IPS-18c (cell line): ENCODE data around the gene RENBP.

Experiments used
- H3K4me3 ChIP-seq: 2 replicates; pipeline ENCODE4 v1.7.0; 2013; ENCODE audit warnings: low read depth, mild to moderate bottlenecking, low read length, moderate library complexity; ENCODE audit not compliant: insufficient read depth
- H3K9me3 ChIP-seq: one replicate; pipeline ENCODE4 v1.6.1; 2013; ENCODE audit warnings: mild to moderate bottlenecking, low read length, moderate library complexity; ENCODE audit not compliant: control insufficient read depth, insufficient read depth

Gene RENBP

DNA sequence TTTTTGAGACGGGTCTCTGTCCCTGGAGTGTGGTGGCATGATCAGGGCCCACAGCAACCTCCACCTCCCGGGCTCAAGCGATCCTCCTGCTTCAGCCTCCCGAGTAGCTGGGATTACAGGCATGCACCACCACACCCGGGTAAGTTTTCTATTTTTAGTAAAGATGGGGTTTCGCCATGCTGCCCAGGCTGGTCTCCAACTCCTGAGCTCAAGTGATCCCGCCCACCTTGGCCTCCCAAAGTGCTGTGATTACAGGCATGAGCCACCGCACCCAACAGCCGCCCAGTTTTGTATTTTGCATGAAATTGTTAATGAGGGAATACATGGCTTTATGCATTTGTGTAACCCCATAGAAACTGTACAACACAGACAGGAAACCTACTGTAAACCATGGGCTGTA lies 15.6 kb downstream of the RENBP start:
- Histone ChIP-seq H3K4me3 (no peak overlapping the region), H3K9me3 (peaks cover 6% of the 10 kb centered on the region)

DNA sequence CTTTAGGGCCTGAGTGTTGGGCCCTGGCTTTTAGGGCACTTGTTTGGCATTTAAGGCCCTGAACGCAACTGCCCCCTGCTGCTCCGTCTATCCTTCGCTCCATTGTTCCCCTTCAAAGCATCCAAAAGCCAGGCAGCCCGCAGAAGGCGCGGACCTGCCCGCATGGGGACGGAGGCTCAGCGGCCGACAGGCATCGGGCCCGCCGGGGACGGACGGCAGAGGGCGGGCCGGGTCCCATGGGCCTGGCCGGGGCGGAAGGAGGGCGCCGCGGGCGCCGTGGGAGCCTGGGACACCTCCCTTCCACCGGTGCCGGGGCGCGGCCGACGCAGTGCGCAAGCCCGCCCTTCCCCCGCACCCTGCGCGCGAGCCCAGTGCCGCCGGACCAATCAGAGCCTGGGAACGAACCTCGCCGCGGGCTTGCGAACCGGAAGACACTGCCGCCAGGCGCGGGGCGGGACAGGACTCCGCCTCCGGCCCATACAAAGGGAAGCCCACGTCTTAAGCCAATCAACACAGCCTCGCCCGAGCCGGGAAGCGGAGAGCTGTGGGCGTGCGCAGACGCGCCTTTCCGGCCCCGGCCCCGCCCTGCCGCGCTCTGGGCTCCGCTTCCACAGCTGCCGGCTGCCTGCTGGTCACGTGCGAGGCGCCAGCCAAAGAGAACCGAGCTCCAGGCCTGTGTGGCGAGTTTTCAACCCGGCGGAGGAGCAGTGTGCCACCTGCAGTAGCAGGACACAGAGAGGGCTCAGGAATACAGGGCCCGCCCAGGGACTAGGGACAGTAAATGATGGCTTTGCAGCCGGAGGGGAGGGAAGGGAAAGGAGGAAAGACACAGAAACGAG lies 16.3 kb downstream of the RENBP start:
- Histone ChIP-seq H3K9me3 (peaks cover 8% of the 10 kb centered on the region), H3K4me3 (peak overlapping the region; percentile 51)

DNA sequence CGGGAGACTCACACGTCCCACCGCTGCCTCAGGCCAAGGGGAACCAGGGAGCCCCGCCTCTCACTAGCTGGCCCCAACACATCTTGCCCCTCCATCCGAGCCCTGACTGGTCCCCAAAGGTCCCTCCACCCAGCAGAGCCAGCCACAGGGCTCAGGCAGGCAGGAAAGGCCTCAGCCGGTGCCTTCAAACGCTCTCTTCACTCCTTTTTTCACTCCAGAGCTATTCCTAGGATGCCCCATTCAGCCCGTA lies 16.8 kb downstream of the RENBP start:
- Histone ChIP-seq H3K9me3 (peaks cover 6% of the 10 kb centered on the region), H3K4me3 (peak overlapping the region; percentile 51)

DNA sequence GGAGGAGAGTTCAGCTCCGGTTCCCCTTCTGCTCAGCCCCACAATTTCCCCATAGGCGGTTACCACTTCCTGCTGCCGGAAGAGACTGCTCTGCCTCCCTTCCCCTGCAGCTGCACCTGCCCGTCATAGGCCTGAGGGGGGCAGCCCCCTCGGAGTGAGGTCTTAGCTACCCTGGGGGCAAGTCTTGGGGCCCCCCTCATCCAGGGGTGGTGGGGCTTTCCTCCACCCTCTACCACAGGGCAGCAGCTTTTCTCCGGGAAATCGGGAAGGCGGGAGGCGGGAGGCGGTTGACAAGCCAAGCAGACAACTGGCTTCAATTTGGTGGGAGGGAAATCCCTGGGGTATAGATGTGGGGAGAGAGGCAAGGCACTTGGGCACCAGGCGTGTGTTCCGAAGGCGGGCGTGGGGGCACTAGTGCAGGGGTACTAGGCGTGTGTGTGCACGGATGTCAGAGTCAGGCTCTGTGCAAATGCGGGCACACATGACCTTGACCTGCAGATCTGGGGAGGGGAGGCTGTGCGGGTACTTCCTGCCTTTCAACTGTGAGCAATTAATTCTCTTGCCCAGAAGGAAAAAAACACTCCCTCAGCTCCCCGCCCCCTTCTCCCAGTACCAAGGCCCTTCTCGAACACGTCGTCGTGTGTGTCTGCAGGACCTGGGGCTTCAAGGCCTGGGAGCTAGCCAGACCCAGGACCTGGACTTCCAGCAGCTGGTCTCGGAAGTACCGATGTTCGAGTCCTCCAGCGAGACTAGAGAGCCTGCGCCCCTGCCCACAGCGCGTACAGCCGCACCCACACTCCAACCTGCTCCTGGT lies 17.4 kb downstream of the RENBP start:
- Histone ChIP-seq H3K9me3 (peaks cover 6% of the 10 kb centered on the region), H3K4me3 (peak overlapping the region; percentile 51)

DNA sequence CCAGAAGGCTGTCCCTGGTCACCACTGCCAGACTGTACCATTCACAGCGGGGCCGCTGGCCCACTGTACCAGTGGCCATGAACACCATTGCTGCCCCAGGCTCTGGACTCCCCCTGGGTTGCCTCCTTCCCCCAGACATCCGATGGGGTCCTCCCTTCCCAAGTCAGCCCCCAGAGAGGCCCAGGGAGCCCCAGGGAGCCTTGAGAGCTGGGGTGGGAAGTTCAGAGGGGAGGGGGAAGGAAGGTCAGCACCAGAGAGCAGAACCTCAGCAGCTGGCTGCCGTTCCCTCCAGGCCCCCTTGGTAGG lies 17.9 kb downstream of the RENBP start:
- peaks cover 7% of the 10 kb centered on the region for H3K9me3 ChIP-seq
- H3K4me3 ChIP-seq: peak overlapping the region; percentile 51

DNA sequence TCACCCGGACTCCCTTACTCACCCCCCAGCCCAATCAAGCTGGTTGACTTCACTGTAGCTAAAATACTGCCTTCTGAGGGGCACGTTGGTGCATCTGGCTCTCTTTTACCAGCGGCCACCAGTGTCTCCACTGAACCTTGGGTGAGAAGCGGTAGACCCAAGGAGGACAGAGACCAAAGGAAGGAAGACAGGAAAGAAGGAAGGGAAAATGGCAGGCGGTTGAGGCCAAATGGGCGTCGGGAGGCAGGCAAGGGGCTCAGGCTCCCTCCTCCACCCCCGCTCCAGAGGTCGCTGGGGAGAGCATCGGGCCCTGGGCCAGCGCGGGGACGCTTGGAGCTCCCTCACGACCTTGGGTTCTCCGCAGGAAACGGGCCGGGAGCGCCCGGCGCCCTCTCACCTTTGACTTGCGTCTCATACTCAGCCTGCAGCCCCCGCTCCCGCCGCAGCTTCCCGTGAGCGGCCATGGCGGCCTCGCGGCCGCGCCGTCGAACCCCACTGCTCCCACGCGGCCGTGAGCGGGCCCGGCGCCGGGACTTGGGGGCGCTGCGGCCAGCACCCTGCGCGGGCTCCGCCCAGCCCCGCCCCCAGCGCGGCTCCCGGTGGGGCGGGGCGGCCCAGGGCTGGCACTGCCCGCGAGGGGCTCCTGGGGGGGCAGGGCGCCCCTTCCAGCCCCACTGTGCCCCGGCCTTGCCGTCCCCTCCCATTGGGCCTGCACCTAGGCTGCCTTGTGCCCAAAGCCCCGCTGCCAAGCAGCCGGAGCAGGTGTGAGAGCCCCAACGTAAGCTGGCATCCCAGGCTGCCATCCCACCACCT lies 18.5 kb downstream of the RENBP start, which contains the start of gene ARHGAP4:
Gene ARHGAP4 (minus strand): TSS at position 526 of the 813 bp plus-strand sequence. CDS start 62 bp downstream, at position 464.
- H3K9me3 ChIP-seq: peaks cover 8% of the 10 kb centered on the region
- peak within 1 kb of the TSS; percentile 51 for H3K4me3 ChIP-seq

DNA sequence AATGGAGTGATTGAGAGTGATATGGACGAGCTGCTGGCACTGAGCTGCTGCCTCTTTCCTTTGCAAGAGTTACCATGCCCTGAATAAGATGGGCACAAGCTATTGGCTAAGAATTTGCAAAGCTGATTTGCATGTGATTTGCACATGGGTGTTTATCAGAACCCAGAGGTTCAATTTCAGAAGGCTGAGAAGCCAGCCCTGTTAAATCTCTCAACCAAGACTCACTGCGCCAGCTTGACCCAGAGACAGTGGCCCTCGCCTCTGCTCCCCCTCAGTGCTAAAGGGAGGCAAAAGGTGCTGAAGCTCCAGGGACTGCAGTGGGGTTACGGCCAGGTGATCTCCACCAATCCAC lies 19.1 kb downstream of the RENBP start:
- H3K9me3 ChIP-seq: peaks cover 8% of the 10 kb centered on the region
- peak overlapping the region; percentile 49 for H3K4me3 ChIP-seq

DNA sequence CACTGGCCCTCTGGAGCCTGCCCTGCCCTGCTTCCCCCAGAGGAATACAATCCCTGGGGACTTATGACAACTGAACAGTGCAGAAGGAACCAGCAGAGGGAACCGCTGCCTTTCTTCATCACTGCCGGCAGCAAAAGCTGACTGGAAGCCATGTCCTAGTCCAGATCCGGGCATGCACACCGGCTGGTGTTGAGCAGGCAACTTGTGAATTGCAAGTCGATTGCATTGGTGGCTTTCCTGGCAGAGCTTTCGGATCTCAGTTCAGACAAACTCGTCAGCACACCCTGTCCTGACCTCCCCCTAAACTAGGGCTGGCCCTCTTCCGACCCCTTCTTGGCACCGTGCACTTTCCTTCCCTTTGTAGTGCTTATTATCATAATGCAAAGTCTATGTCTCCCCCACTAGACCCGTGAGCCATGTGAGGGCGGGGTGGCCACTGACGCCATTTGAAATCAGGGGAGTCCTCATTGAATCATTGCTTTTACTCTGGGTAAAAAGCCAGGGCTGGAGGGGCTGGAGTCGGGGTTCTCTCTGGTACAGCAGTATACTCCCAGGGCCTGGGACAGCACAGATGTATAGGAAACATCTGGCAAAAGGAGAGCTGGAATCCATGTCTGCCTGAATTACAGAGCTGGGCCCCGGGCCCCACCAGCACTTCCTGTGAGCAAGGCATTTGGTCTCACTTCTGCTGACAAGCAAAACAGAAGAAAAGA lies 20.1 kb downstream of the RENBP start:
- H3K4me3 ChIP-seq: no peak overlapping the region

DNA sequence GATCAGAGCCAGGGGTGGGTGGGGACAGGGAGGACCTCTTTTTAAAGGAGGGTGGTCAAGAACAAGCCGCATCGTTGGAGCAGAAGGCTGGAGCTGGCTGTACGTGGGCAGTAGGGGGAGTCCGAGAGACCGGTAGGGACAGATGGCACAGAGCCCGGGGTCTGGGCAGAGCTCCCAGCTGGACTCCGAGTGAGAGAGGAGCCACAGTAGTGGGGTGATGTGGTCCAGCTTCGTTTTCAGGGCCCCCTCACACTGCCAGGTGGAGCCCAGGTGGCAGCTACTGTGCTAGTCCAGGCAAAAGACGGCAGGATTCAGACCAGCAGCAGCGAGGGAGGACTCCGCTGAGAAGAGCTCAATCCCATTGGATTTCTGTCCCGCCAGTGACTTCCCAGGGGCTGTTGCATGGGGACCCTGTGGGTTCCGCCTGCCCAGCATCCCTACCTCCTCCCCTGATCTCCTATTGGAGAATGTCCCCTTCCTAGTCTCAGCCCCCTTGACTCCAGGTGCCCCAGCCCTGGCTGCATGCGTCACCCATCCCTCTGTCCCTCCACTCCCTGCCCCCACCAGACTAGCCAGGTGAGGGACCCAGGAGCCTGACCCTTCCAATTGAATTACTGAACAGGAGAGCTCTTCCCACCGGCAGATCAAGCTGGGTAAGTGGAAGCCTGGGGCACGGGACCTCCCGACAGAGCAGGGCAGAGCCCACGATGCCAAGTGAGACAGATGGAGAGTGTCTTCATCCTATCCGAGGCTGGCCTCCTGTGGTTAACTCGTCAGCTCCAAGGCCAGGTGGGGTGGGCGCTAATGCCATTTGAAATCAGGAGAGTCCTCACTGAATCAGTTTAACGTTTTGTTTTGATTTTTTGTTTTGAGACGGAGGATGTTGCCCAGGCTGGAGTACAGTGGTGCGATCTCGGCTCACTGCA lies 21.2 kb downstream of the RENBP start:
- Histone ChIP-seq H3K9me3 (peaks cover 10% of the 10 kb centered on the region), H3K4me3 (no peak overlapping the region)

More for the DNA sequence above, 20.1 kb downstream of the RENBP start:
- peaks cover 8% of the 10 kb centered on the region for H3K9me3 ChIP-seq

DNA sequence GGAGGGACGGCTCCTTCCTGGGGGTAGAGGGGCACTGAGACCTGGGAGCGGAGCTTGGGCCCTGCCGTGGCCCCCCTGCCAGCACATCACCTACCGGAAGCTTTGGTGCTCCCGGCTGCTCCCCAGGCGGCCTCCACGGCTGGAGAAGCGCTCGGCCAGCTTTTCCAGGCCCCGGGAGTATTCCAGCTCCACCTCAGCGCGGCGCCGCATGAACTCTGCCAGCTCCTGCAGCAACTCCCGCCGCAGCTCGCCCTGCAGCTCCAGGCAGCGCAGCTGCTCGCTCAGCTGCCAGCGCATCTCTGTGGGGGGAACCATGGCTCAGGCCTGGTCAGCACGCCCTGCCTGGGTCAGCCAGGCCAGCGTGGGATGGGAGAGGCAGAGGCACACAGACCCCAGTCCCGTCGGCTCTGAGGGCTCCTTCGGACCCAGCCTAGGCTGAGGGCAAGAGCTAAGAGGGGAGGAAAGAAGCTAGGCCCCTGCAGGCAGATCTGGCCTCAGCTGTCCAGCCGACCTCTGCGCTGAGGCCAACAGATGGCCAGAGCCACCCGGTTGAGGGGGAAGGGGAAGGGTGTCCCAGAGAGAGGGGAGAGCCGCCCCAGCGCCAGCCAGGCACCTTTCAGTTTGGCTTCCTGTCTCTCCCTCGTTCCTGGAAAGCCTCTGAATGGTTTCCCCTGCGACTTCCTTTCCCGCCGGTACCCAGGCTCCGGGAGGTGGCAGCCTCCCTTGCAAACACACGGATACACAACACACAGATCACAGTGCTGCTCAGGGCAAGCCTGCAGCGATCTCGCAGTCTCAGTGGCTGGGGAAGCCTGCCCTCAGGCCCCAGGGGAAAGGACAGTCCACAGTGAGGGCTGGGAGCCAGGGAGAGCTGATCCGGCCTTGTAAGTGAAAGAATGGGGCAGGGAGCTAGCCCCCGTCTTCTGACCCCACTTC lies 22.7 kb downstream of the RENBP start:
- Histone ChIP-seq H3K9me3 (peaks cover 15% of the 10 kb centered on the region), H3K4me3 (no peak overlapping the region)

DNA sequence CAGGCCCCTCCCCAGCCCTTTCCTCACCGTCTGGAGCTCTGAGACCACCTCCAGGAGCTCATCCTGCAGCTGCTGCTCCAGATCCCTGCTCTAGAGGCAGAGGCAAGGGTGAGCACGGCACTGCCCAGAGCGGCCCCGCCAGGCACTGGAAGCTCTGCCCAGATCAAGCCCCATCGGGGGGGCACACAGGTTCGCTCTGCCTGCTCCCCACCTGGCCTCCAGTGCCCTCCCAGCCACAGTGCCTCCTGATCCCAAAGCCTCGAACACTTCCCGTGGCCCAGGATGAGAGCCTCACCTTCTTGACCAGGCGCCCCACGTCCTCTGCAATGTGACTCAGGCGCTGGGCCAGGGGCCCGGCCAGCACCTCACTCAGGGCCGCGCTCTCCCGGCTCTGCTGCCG lies 23.4 kb downstream of the RENBP start:
- peaks cover 15% of the 10 kb centered on the region for H3K9me3 ChIP-seq
- H3K4me3 ChIP-seq: no peak overlapping the region

DNA sequence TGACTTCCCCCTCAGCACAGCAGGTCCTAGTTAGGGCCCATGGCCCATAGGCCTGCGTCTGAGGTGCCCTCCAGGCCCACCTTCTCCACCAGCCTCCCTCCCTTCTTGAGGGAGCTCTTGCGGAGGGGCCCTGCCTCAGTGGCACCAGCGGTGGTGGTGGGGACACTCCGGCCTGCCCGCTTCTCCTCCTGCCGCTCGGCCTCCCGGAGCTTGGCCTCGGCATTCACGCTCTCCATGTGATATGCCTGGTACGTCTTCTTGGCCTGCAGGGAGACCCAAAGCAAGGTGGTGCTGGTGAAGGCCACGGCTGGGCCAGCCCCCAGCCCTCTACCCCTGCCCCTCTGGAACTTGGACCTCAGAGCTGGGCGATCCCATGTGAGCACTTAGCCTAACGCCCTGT lies 23.9 kb downstream of the RENBP start:
- no peak overlapping the region for H3K4me3 ChIP-seq
- peaks cover 15% of the 10 kb centered on the region for H3K9me3 ChIP-seq

DNA sequence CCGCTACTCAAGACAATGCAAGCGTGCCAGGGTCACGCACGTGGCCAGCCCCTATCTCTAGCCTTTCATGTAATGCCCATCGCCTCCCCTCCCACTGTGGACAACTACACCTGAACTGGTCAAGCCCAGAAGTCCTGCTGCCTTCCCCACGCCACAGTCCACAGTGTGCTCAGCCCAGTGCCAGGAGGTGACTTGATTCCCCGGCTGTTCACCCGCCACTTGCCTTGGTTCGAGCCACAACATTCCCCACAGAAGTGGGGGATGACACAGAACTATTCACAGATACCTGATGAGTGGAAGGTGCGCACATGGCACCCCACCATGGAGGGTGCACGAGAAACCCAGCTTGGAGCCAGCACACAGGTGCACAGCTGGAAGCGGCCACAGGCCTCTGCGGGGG lies 25.2 kb downstream of the RENBP start:
- Histone ChIP-seq H3K9me3 (peaks cover 15% of the 10 kb centered on the region), H3K4me3 (no peak overlapping the region)

DNA sequence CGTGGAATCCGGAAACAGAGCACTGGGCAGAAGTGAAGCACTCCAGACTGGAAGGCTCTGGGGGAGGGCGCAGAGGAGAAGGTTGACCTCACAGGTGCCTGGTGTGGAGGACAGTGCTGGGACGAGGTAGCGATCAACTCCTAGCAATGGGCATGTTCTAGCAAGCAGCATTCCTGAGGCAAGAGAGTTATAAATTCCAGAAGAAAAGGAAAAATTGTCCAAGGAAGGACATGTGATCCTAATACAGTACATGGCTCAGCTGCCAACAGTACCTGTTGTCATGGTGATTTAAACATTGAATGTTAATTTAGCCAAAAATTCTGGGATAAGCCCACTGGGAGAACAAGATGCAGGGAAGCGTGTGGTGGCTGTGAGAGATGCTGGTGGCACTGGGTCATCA lies 26.6 kb downstream of the RENBP start:
- peaks cover 14% of the 10 kb centered on the region for H3K9me3 ChIP-seq

DNA sequence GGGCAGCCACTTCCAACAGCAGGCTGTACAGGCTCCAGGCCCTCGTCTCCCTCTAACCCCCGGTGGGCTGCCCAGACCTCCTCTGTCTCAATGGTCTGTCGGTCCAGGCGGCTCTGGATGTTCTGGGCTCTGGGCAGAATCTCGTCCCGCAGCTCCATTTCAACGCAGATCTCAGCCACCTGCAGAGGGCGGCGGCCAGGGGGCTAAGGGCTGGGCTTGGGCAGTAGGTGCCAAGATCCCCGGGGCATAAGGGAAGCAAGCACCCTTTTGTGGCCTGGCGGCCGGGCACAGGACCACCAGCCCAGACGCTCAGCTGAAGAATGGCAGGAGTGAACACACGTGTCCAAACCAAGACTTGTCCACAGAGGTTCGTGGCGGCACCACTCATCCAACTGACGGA lies 30.7 kb downstream of the RENBP start:
- Histone ChIP-seq H3K9me3 (peaks cover 16% of the 10 kb centered on the region), H3K4me3 (no peak overlapping the region)

More for the DNA sequence above, 26.6 kb downstream of the RENBP start:
- no peak overlapping the region for H3K4me3 ChIP-seq
